Prostate gland (tissue), 2 donors: ENCODE data around the gene KIAA0040.

Experiments used
- CTCF ChIP-seq, 4 experiments: fragments of 200-600 bp in 2 of 4; fragments of 450-650 bp in 2 of 4; sonication (generic) in 2 of 4; IDR thresholded peaks; 1 replicate in 3 of 4; 2 replicates in 1 of 4; pipeline ENCODE4 v1.5.1; 2016 to 2019; ENCODE audit warnings: antibody characterized with exemption in 4 of 4, mild to moderate bottlenecking in 2 of 4, moderate library complexity in 2 of 4
- POLR2A ChIP-seq: fragments of 450-650 bp; IDR thresholded peaks from one replicate; pipeline ENCODE4 v1.6.1; 2016; ENCODE audit warnings: antibody characterized with exemption, mild to moderate bottlenecking
- POLR2AphosphoS5 ChIP-seq: sonication (generic); formaldehyde crosslinking; IDR thresholded peaks from one replicate; pipeline ENCODE4 v1.6.1; 2017; ENCODE audit warnings: antibody characterized with exemption

- TF ChIP-seq CTCF (IDR thresholded peaks at IDR 0.05) (no peak), POLR2A (no peak), POLR2AphosphoS5 (no peak)
Measured at GRCh38 chr1:175164751-175165150, 27.8 kb downstream of the KIAA0040 start.
